Activated CD4-positive, alpha-beta T cell treated with anti-CD3 and anti-CD28 coated beads, Interleukin-2, amount 10 ng/mL, durations not matched to agents 7 days and 5 days (primary cell): Measurements from ENCODE around the gene GPR15LG. TPM values are rescaled to one million over a fixed set of nuclear protein-coding genes. Genes with fewer than 3 reads are reported as not detected.

Experiments used
- CTCF ChIA-PET: fragments of 350-600 bp; sonication (Branson Sonifier 250); formaldehyde crosslinking; loops from one replicate; lab custom pipeline; 2021; ENCODE audit warnings: antibody characterized with exemption; lab: Charles Lee
- POLR2A ChIA-PET: fragments of 350-600 bp; sonication (Branson Sonifier 250); formaldehyde crosslinking; loops from one replicate; lab custom pipeline; 2021; ENCODE audit warnings: antibody characterized with exemption; lab: Charles Lee
- DNase-seq: peaks from one replicate; pipeline ENCODE4 v3.0.0-alpha.2; 2020
- H3K27ac Mint-ChIP-seq: one replicate; pipeline ENCODE4 v1.8.0; 2021; ENCODE audit warnings: mild to moderate bottlenecking, moderate library complexity, mixed read lengths
- H3K27me3 Mint-ChIP-seq: one replicate; pipeline ENCODE4 v1.8.0; 2021; ENCODE audit warnings: mixed read lengths
- H3K36me3 Mint-ChIP-seq: one replicate; pipeline ENCODE4 v1.8.0; 2021; ENCODE audit warnings: low read depth, mixed read lengths
- H3K4me1 Mint-ChIP-seq: one replicate; pipeline ENCODE4 v1.8.0; 2021; ENCODE audit warnings: mixed read lengths
- H3K4me3 Mint-ChIP-seq: one replicate; pipeline ENCODE4 v1.8.0; 2021; ENCODE audit warnings: mild to moderate bottlenecking, moderate library complexity, mixed read lengths
- H3K9me3 Mint-ChIP-seq: one replicate; pipeline ENCODE4 v1.8.0; 2021; ENCODE audit warnings: mixed read lengths
- total RNA-seq, 2 experiments: library from RNA; stranded (reverse); gene quantifications; one replicate each; pipeline ENCODE4 v1.2.3, GENCODE V29; 2021

Gene GPR15LG
- total RNA-seq, 2 experiments from 2014 or later = not detected

DNA sequence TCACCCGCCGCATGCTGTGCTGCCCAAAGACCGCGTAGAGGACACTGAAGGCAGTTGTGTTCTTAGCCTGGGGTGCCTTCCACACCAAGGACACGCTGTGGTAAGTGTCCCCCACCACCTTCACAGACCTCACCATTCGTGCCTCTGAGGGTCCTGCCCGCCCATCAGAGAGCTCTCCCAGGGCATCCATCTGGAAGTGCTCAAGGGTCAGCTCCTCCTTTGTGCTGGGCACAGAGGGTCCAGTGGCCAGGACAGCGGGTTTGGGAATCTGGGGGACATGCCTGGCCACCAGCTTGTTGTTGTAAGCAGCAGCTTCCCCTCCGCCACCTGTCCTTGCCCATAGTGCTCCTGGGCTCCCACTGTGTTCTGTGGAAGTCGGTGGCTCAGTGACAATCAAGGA, 58.8 kb downstream of the GPR15LG start:
- H3K4me3 Mint-ChIP-seq = no peak overlapping the region
- CTCF ChIA-PET = no interaction called here

DNA sequence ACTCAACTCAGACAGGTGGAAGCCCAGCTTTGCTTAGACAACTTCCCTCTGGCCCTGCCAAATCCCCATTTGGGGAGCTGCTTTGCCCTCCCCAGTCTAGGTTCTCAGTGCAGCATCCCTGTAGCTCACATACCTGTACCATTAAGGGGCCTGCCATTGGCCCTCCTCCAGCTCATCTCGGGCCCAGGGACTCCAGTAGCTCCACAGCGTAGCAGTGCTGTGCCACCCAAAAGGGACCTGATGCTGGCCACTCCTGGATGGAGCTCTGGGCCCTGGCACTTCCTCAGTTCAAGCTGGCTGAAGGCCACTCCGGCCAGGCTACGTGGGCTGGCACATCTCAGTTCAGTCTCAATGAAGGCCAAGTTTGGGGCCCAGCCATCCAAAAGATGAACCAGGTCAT, 60.3 kb downstream of the GPR15LG start:
- Mint-ChIP-seq H3K36me3 (no peaks in the 10 kb centered on the region), H3K4me3 (no peak overlapping the region), H3K27ac (no peak overlapping the region), H3K9me3 (no peaks in the 10 kb centered on the region), H3K27me3 (peaks cover 9% of the 10 kb centered on the region), H3K4me1 (no peaks in the 10 kb centered on the region)
- no peak for DNase-seq
- POLR2A ChIA-PET = no interaction called here
- CTCF ChIA-PET = interaction anchor here (1.8 kb wide), 1 partner anchor 13 kb away, joined by 6 read pairs; no protein-coding TSS in a partner anchor

More for the DNA sequence above, 58.8 kb downstream of the GPR15LG start:
- H3K4me1 Mint-ChIP-seq = no peaks in the 10 kb centered on the region
- no peak for DNase-seq
- no peaks in the 10 kb centered on the region for H3K9me3 Mint-ChIP-seq
- H3K27me3 Mint-ChIP-seq = peaks cover 15% of the 10 kb centered on the region
- no peaks in the 10 kb centered on the region for H3K36me3 Mint-ChIP-seq
- no peak overlapping the region for H3K27ac Mint-ChIP-seq
- POLR2A ChIA-PET = no interaction called here

DNA sequence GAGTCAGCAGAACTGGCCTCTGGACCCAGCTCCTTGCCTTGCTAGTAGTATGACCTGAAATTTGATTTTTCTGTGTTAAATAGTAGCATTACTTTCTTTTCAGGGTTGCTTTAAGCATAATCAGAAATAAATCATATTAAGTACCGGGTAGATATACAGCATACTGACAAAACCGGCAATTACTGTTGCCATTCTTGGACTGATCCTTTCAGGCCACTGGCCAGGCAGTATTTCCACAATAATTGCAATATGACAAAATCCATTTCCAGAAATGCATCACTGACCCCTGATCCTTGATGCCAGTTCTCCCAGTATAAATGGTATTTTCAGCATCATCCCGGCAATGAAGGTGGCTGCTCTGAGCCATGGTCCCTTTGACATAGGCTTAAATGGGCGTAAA, 60.9 kb downstream of the GPR15LG start:
- Mint-ChIP-seq H3K36me3 (no peaks in the 10 kb centered on the region), H3K4me1 (no peaks in the 10 kb centered on the region)
- no peak for DNase-seq

More for the DNA sequence above, 60.9 kb downstream of the GPR15LG start:
- Mint-ChIP-seq H3K9me3 (no peaks in the 10 kb centered on the region), H3K27me3 (peaks cover 9% of the 10 kb centered on the region), H3K4me3 (no peak overlapping the region), H3K27ac (no peak overlapping the region)
- ChIA-PET CTCF (interaction anchor here (1.8 kb wide), 1 partner anchor 13 kb away, joined by 6 read pairs; no protein-coding TSS in a partner anchor), POLR2A (no interaction called here)

Other genes with a start within 250 kb of the GPR15LG start
- gene GHITM, start 34.3 kb upstream of the GPR15LG start, total RNA-seq = 100 to 1,000 TPM; 101 to 112 TPM
- gene CDHR1, start 20.7 kb downstream of the GPR15LG start, total RNA-seq = under 1 TPM in 1 of 2 experiments, not detected in 1; 0.07 TPM
- not detected for gene LRIT2, start 51.7 kb downstream of the GPR15LG start, total RNA-seq
- gene LRIT1, start 67.7 kb downstream of the GPR15LG start, total RNA-seq = not detected
- gene RGR, start 71.3 kb downstream of the GPR15LG start, total RNA-seq = not detected
- 10 to 100 TPM; 86.4 to 93.1 TPM for gene CCSER2, start 154.8 kb downstream of the GPR15LG start, total RNA-seq